A549 treated with AZD2906 at 1 μM for 4 hours (cell line): Measurements from ENCODE around the gene DCDC2C. TPM values are rescaled to one million over a fixed set of nuclear protein-coding genes. Genes with fewer than 3 reads are reported as not detected.

Source experiments
- total RNA-seq: library from RNA; stranded (reverse); fragments of 200-300 nt; extraction: Qiagen RNA extraction; gene quantifications from 5 replicates; pipeline ENCODE4 v1.2.3, GENCODE V29; 2022

Gene DCDC2C, protein sequence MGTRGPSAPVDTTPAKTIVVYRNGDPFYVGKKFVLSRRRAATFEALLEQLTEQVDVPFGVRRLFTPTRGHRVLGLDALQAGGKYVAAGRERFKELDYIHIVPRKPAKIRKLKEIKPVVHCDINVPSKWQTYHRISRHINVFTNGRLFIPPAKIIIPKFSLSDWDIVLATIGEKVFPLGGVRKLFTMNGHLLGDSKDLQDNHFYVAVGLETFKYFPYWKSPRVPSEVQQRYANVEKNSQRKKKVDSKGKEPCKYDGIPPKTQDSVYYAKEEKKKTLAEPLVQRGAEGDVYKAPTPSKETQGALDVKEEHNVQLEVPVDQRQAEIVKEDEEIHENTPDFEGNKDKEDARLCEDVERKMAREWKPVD
- 0.15 to 0.82 TPM (median 0.40 TPM) in 5 replicates for total RNA-seq

DNA sequence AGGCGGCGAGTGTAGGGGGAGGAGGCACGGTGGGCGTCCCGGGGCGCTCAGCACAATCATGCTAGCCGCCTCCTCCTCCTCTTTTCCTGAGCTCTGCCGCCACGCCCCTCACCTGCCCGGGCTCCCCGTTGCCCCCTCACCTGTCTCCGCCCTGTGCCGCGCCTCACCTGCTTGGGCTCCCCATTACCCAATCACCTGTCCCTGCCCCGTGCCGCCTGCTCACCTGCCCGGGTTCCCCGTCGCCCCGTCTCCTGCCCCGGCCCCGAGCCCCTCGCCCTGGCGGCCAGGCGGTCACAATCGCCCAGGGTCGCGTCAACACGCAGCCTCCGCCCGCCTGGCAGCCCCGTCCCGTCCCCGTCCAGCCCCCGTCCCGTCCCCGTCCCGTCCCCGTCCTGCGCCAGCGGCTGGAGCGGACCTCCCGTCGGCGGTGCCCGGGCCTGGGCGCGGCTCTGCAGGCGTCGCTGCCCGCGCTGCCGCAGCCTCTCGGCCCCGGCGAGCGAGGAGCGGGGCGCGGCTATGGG is at the start of gene DCDC2C:
Gene DCDC2C, plus strand, starts transcription at position 340 of the 521 bp plus-strand sequence. Its CDS starts 177 bp downstream, at position 517.

DNA sequence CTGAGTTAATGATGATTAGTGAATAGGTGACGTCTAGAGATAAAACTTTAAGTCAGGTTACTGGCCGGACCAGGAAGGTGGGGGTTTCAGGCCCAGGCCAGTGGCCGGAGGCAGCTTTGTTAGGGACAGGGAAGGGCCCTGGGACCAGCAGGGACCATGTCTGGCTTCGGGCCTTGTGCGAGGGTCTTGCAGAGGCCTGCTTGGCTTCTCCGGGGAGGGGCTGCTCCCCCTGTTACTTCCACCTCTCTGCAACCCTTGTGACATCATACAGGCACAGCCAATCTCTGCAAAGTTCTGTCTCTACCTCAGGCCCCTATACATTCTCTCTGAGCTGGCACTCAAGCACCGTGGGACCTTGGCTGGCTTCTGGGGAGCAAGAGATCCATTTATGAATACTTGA is 45.5 kb upstream of the DCDC2C start, which contains the start of gene ALLC:
Gene ALLC, plus strand, starts transcription at position 320 of the 400 bp plus-strand sequence. CDS start 12,958 bp downstream, outside the sequence.

Other genes with a start within 250 kb of the DCDC2C start
- 47.6 to 61.4 TPM (median 56.1 TPM) in 5 replicates for gene ADI1, start 184.0 kb upstream of the DCDC2C start, total RNA-seq
- 46.0 to 61.0 TPM (median 47.7 TPM) in 5 replicates for gene RNASEH1, start 145.2 kb upstream of the DCDC2C start, total RNA-seq
- gene RPS7, start 128.3 kb upstream of the DCDC2C start, total RNA-seq: 2,893 to 4,333 TPM (median 3,014 TPM) in 5 replicates
- 0.31 to 0.82 TPM (median 0.53 TPM) in 5 replicates for gene COLEC11, start 108.5 kb upstream of the DCDC2C start, total RNA-seq
- gene ALLC, start 45.4 kb upstream of the DCDC2C start, total RNA-seq: 0.08 TPM in 1 of 5 replicates, not detected in the others